GM12875 (cell line): ENCODE data around the gene HCN2.

ENCODE experiments used
- H3K4me3 ChIP-seq: one replicate; pipeline ENCODE4 v1.5.1; 2011; ENCODE audit warnings: low read depth, low read length, control low read depth
- TF ChIP-seq, protein P1 (sequence below): IDR thresholded peaks from 2 replicates; pipeline ENCODE4 v1.5.1; 2011; ENCODE audit warnings: low read depth, mild to moderate bottlenecking, control low read depth, inconsistent platforms, low read length, moderate library complexity, borderline replicate concordance; ENCODE audit not compliant: insufficient read depth

Gene HCN2

DNA sequence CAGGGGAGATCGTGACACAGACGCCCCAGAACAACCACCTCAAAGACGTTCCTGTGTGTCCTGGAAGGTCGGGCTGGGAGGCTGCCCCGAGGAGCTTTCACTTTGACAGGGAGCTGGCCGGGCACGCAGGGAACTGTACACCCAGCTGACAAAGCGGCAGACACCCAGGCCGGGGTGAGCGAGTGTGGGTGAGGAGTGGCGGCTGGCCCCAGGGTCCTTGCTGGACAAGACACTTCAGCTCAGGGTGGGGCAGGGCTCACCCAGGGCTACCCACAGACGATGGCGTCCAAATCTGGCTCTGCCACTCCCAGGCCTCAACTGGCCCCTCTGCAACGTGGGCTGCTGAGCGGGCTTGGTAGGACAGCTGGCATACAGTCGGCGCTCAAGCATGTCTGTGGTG is 52.0 kb downstream of the HCN2 start:
- H3K4me3 ChIP-seq = no peak overlapping the region
- TF ChIP-seq, protein P1, sequence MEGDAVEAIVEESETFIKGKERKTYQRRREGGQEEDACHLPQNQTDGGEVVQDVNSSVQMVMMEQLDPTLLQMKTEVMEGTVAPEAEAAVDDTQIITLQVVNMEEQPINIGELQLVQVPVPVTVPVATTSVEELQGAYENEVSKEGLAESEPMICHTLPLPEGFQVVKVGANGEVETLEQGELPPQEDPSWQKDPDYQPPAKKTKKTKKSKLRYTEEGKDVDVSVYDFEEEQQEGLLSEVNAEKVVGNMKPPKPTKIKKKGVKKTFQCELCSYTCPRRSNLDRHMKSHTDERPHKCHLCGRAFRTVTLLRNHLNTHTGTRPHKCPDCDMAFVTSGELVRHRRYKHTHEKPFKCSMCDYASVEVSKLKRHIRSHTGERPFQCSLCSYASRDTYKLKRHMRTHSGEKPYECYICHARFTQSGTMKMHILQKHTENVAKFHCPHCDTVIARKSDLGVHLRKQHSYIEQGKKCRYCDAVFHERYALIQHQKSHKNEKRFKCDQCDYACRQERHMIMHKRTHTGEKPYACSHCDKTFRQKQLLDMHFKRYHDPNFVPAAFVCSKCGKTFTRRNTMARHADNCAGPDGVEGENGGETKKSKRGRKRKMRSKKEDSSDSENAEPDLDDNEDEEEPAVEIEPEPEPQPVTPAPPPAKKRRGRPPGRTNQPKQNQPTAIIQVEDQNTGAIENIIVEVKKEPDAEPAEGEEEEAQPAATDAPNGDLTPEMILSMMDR = no peak

DNA sequence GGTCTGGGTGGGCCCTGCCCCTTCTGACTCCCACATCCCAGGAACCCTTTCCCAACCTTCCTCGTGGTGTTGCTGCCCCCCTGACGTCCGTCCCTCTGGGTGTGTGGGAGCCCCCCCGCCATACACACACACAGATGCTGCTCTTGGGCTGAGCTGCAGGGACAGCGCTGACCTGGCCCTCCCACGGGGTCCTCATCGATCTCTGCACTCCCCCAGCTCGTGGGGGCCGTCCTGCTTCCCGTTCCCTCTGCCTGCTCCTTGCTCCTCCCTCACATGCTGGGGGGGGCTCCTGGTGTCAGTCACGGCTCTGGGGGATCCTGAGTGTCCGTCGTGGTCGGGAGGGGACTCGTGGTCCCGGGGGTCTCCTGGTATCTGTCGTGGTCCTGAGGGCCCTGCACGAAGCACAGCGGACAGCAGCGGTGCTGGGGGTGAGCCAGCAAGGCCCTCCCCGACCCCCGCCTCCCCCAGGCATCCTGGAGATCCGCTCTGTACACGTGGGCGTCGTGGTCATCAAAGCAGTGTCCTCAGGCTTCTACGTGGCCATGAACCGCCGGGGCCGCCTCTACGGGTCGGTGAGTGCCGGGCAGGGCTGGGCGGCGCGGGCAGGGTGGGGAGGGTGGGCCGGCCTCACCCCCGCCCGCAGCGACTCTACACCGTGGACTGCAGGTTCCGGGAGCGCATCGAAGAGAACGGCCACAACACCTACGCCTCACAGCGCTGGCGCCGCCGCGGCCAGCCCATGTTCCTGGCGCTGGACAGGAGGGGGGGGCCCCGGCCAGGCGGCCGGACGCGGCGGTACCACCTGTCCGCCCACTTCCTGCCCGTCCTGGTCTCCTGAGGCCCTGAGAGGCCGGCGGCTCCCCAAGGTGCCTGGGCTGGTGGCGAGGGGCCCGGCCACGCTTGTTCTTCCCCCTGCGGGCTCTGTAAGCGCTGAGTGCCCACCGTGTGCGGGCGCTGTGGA is 53.4 kb downstream of the HCN2 start:
- TF ChIP-seq, protein P1 = no peak
- no peak overlapping the region for H3K4me3 ChIP-seq

DNA sequence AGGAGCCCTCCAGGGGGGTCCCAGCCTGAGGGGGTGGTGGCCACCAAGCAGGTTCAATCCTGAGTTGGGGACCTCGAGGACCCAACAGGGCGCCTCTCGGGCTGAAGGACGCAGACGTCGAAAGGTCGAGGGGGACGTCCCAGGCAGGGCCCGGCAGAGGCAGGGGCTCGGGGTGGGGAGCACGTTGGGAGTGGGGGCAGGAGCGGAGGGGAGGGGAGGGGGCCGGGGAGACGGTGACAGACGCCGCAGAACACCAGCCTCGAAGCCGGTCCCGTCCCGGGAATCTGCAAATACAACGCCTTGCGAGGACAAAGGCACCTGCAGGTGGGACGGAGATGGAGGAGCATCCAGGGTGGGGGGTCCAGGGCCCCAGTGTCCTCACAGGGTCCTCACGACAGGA is 54.1 kb downstream of the HCN2 start:
- H3K4me3 ChIP-seq = no peak overlapping the region
- TF ChIP-seq, protein P1 = no peak

DNA sequence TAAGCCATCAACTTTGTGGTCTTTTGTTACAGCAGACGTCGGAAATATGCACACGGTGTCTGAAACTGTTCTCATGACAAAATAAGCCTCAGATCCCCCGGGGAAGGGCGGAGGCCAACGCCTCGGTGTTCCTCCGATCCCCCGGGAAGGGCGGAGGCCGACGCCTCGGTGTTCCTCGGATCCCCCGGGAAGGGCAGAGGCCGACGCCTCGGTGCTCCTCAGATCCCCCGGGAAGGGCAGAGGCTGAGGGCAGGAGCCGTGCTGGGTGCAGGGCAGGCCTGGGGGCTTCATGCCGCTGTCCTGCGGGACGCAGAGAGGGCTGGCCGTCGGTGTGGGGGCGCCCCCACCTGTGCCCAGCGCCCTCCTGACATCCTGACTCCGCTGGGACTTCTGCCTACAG is 54.7 kb downstream of the HCN2 start:
- TF ChIP-seq, protein P1 = no peak
- H3K4me3 ChIP-seq = no peak overlapping the region

DNA sequence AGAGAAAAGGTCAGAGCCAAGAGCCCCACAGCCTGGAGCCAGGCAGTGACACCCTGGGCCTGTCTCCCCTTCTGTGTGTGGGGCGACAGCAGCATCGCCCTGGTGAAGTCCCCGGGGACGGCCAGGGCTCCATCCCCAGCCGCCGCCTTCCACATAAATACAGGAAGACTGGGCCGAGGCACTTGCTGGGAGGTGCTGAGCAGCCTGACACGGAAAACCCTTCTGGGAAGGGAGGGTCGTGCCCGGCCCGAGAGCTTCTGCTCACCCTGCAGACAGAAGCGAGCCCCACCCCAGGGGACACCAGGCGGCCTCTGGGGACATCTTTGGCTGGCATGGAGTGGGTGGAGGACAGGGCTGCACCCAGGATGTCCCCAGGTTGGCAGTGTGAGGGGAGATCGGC is 55.1 kb downstream of the HCN2 start:
- TF ChIP-seq, protein P1 = no peak
- no peak overlapping the region for H3K4me3 ChIP-seq

DNA sequence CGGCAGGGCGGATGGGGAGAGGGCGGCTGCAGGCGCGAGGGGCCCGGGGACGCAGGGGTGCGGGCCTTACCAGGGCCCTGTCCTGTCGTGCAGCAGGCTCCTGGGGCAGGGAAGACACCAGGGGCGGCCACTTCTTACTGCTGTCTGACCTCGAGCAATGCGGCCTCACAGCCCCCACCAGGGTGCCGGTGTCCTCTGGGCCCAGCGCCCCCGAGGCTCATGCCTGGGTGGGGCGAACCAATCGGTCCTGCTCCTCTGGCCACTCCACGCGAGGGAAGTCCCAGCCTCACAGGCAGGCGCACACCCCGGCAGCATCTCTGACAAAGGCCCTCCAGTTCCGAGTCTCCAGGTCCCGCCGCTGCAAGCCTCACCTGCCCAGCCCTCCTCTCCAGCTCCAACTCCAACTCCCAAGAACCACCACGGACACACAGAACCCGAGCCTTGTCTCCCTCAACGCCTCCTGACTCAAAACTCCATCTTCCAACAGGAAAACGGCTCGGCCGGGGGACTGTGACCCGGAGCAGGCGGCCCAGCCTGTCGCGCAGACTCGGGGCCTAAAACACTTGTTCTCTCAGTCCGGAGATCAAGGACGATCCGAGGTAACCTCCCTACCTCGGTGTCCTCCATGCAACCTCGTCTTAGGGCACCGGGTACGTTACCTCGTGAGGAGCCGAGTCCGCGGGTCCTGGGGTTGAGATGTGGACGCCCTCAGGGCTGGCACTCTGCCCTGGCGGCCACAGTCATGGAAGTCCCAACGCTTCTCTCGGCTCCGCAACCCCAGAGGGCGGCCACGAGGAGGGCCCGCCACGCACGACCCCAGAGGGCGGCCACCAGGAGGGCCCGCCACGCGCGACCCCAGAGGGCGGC is 56.5 kb downstream of the HCN2 start:
- TF ChIP-seq, protein P1 = no peak
- no peak overlapping the region for H3K4me3 ChIP-seq
